ENCODE data around the gene HDAC9. TPM values are rescaled to one million over a fixed set of nuclear protein-coding genes. Genes with fewer than 3 reads are reported as not detected.
"Not testable (repeated sequence)": the region's sequence is repeated elsewhere in the genome, so short reads cannot be mapped to it uniquely, and the experiment has no call there.

HDAC9 gene
- total and polyA plus RNA-seq, 12 donors = 2.6 to 23.1 (median 7.5) TPM

DNA sequence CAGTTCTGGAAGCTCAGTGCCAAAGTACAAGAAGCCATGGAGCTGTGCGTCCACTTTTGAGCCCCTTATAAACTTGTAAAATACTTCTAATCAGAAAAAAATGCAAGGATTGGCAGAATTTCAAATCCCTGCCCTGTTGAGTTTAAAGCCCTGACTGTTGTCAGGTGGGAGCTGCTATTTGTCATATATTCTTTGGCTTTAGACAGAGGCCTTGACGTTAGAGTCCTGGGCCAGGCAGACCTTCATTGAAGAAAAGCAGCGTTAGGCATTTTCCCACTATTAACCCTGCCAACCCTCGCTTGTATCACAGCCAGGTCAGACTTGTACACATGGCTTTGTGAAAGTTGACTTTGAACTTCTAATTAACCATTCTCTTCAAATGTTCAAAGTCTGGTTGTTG lies 466.5 kb downstream of the HDAC9 start:
- H3K4me1 ChIP-seq (replicated peaks in 1 of 2) = no peaks in the 10 kb centered on the region
- no peaks in the 10 kb centered on the region for H3K9me3 ChIP-seq (replicated peaks in 1 of 3)
- H3K4me3 ChIP-seq = no peak overlapping the region
- H3K36me3 ChIP-seq (replicated peaks in 1 of 2) = no peaks in the 10 kb centered on the region
- WGBS, 4 donors = 51 to 59% (median 55%) methylated on average over 4 of the region's 4 CpGs
- H3K27me3 ChIP-seq = no peaks in the 10 kb centered on the region
- no peak for TF ChIP-seq POLR2A (IDR thresholded peaks at IDR 0.05)
- TF ChIP-seq, protein P1, sequence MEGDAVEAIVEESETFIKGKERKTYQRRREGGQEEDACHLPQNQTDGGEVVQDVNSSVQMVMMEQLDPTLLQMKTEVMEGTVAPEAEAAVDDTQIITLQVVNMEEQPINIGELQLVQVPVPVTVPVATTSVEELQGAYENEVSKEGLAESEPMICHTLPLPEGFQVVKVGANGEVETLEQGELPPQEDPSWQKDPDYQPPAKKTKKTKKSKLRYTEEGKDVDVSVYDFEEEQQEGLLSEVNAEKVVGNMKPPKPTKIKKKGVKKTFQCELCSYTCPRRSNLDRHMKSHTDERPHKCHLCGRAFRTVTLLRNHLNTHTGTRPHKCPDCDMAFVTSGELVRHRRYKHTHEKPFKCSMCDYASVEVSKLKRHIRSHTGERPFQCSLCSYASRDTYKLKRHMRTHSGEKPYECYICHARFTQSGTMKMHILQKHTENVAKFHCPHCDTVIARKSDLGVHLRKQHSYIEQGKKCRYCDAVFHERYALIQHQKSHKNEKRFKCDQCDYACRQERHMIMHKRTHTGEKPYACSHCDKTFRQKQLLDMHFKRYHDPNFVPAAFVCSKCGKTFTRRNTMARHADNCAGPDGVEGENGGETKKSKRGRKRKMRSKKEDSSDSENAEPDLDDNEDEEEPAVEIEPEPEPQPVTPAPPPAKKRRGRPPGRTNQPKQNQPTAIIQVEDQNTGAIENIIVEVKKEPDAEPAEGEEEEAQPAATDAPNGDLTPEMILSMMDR (IDR thresholded peaks at IDR 0.05) = no peak
- intact Hi-C loops (cut with DNase I) = no loop called here
- H3K27ac ChIP-seq = no peak overlapping the region
- no peak for DNase-seq

DNA sequence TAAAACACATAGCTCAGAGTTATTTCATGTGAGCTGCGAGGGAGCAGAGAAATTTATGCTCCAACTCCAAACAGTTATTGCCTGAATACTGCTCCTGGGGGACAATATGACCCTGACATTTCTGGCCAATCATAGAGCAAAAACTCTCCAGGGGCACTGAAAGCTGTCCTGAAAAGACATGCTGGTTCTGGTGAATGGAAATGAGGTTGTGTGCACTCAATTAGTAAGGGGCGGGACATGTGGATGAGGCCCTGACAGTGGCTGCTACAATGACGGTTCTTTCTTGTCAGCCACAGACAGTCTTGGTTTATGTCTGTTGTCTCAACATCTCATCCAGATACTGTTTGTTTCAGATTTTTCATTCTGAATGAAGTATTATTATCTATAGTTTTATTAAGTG lies 470.1 kb downstream of the HDAC9 start:
- 77 to 83% (median 82%) methylated on average over 3 of the region's 3 CpGs for WGBS, 4 donors
- TF ChIP-seq, protein P1 (IDR thresholded peaks at IDR 0.05) = no peak
- no peak for TF ChIP-seq POLR2A (IDR thresholded peaks at IDR 0.05)
- Histone ChIP-seq H3K4me1 (replicated peaks in 1 of 2) (no peaks in the 10 kb centered on the region), H3K4me3 (no peak overlapping the region), H3K27me3 (no peaks in the 10 kb centered on the region), H3K36me3 (replicated peaks in 1 of 2) (no peaks in the 10 kb centered on the region), H3K27ac (no peak overlapping the region), H3K9me3 (replicated peaks in 1 of 3) (no peaks in the 10 kb centered on the region)
- no peak for DNase-seq
- intact Hi-C loops (cut with DNase I) = no loop called here

DNA sequence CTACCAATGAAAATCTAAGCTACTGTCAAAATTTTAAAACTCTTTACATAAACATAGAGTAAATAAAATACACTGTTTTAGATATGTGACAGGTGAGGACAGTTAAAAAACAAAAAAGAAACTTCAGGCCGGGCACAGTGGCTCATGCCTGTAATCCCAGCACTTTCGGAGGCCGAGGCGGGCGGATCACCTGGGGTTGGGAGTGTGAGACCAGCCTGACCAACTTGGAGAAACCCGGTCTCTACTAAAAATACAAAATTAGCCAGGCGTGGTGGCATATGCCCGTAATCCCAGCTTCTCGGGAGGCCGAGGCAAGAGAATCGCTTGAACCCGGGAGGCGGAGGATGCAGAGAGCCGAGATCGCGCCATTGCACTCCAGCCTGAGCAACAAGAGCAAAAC lies 472.2 kb downstream of the HDAC9 start:
- H3K27ac ChIP-seq; H3K4me3 ChIP-seq; H3K36me3 ChIP-seq (replicated peaks in 1 of 2); H3K4me1 ChIP-seq (replicated peaks in 1 of 2); intact Hi-C loops (cut with DNase I); H3K9me3 ChIP-seq (replicated peaks in 1 of 3); H3K27me3 ChIP-seq; DNase-seq: not testable (repeated sequence)
- 89 to 95% (median 94%) methylated on average over 16 of the region's 16 CpGs for WGBS, 4 donors

DNA sequence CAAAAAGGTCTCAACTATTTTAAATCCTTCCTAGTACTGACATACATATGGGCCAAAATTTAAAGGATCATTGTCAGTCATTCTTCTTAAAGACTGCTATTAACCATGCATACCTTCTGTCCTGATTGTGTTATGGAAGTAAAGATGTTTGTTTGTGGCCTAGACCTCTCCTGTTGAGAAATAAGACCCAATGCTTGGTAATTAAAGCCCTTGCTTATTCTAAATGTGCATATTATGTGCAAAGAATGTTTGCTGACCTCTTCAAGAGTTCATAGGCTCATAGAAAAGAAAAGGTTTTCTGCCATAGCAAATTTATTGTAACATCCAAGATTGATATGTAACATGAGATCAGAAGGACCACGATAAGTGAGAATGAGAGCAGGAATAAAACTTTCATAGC lies 476.3 kb downstream of the HDAC9 start:
- Histone ChIP-seq H3K4me3 (no peak overlapping the region), H3K4me1 (replicated peaks in 1 of 2) (no peaks in the 10 kb centered on the region), H3K27ac (no peak overlapping the region), H3K27me3 (no peaks in the 10 kb centered on the region), H3K9me3 (replicated peaks in 1 of 3) (no peaks in the 10 kb centered on the region), H3K36me3 (replicated peaks in 1 of 2) (no peaks in the 10 kb centered on the region)
- TF ChIP-seq POLR2A (IDR thresholded peaks at IDR 0.05) = no peak
- TF ChIP-seq, protein P1 (IDR thresholded peaks at IDR 0.05) = no peak
- 89 to 97% (median 93%) methylated on average over 1 of the region's 1 CpG for WGBS, 4 donors
- DNase-seq = no peak
- intact Hi-C loops (cut with DNase I) = no loop called here

DNA sequence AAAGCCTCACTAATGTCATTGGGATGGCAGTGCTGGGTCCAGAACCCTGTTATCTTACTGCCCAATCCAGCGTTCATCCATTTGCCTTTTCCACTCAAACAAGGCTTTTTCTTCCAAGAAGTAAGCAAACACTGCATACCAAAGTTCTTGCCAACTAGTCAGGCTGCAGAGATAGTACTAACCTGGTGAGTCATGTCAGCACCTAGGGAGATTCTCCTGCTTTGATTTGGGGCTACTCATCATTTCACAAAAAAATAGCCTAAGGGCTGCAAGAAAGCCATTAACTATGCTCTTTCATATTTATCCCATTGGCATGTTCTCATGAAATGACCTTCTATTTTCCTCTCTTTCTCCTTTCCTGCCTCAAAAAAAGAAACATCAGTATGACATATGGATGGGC lies 479.3 kb downstream of the HDAC9 start:
- Histone ChIP-seq H3K27me3 (no peaks in the 10 kb centered on the region), H3K36me3 (replicated peaks in 1 of 2) (no peaks in the 10 kb centered on the region), H3K4me3 (no peak overlapping the region), H3K4me1 (replicated peaks in 1 of 2) (no peaks in the 10 kb centered on the region), H3K27ac (no peak overlapping the region), H3K9me3 (replicated peaks in 1 of 3) (no peaks in the 10 kb centered on the region)
- intact Hi-C loops (cut with DNase I) = no loop called here
- WGBS, 4 donors = 79 to 92% (median 87%) methylated on average over 1 of the region's 1 CpG
- no peak for DNase-seq
- TF ChIP-seq, protein P1 (IDR thresholded peaks at IDR 0.05) = no peak
- no peak for TF ChIP-seq POLR2A (IDR thresholded peaks at IDR 0.05)

Measured in adrenal gland (tissue), 12 donors.